ENCODE measurements around the gene HPS1.
A peak's percentile ranks its signal among the peaks of the same experiment; 100 is the strongest.

Gene HPS1

DNA sequence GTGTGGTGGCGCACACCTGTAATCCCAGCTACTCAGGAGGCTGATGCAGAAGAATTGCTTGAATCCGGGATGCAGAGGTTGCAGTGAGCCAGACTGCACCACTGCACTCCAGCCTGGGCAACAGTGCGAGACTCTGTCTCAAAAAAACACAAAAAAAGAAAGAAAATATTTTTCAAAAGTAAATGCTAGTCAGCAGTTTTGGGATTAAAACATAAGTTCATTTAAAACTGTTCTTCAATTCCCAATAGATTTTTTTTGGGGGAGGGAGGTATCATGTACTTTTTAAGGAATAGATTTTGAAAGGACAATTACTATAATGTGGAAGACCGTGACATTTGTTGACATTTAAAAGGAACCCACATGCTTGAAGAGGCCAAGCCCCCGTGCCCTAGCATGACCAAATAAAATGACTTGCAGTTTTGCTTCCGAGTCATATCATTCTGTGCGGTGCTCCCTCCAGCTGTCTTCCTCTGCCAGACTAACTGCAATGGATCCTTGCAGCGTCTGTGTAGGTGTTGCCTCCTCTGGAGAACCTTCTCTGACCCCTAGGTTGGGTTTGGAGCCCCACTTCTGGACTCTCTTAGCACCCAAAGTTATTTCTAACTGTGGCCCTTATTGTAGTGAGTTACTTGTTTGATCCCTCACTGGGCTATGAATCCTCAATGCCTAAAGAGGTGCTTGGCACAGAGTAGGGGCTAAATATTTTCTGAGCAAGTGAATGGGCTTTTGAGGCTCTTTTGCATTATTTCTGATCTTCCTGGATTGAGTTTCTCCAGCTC is 17.4 kb upstream of the HPS1 start:
- no peak for DNase-seq

DNA sequence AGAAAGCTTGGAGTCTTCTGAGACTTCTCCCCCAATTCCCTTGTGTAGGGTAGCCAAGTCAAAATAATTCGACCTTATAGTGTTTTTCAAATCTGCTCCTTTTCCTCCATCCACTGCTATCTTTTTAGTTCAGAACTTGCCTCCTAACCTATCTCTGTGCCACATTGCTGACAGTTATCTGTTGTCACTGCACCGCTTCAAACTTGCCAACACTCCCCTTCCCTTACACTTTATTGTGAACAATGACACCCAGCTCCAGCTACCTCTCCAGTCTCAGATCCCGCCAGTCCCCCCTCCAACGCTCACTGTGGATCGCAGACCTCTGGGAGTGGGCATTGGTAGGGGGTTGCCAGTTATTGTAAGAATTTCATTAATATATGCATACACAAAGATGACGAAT is 16.3 kb upstream of the HPS1 start:
- no peak for DNase-seq

DNA sequence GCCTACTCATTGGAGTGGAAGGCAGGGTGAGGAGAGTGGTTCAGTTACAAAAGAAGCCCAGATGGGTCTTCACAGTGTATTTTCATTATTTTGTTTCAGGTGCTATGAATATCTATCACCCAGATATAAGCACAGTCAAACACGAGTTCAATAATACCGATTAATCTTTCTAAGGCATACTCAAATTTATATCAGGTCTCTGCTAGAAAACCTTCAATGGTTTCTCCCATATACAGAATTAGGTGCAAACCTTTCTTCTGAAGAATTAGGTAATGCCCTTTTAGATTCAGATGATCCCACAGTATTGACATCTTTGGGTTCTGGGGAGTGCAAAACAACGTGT is 14.7 kb upstream of the HPS1 start:
- DNase-seq, result no peak

DNA sequence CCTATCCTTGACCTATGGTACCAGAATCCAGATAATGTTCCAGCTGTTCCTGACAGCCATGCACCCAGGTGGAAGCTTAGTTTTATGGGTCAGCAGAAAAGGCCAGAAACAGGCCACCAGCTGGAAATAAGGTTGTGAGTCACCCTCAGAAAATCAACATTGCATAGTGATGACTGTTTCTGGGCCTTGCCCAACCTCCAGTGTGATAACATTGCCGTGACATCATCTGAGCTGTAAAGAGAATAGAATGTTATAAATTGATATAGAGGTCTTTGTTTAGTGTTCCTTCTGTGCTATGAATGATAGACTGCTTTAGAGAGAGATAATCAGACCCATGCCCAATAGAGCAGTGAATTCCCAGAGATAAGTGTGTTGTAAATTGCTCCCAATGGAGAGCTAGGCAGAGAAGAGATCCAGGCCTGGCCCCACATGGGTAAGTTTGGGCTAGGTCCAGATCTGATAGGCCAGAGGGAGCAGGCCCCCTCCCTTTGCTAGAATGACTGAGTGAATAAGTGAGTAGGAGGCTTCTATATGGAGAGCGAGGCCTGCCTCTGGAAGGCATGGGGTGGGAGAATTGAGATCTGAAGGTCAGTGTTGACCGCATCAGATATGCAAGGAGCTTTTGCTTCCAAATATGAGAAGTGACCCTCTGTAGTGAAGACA is 14.2 kb upstream of the HPS1 start:
- DNase-seq, result no peak

DNA sequence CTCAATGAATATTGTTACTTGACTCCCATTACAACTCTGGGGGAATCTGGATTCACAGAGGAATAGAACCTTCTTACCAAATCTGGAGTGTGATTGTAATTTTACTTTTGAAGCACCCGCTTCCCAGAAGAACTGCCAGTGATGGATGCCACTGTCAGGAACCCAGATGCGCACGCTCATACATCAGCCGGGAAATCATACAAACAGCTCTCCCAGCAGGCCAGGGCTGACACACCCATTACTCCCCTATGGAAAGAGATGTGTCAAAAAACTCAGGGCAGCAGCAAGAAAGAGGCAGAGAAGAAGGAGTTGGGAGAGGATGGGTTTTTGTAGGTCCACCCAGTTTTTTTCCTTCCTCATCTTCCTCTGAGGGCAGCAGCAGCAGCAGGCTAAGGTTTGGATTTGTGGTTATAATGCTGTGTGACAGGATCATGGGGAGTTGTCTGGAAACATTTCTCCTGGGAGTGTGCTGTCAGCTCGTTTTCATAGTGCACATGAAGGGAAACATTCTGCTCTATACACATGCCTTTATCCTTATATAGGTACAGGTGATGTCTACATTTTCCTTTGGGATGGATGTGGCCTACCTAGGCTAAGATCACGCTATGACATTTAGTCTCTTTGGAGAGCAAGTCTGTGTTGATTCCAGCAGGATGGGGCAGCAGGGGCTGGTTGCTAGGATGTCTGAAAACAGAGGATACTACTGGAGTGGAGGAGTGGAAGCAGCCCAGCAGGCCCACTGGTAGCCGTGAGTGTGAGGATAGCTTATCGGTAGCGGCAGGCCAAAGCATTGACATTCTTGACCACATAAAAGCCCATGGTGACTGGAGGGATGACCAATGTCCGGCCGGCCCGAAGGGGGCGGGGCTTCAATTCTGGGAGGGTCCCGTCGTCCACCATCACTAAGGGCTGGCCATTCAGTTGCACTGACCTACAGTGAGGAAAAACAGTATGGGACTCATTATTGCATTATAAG is 12.4 kb upstream of the HPS1 start:
- no peak for DNase-seq

GRCh38 chr10:98457721-98458120 is 11.0 kb upstream of the HPS1 start:
- no peak for DNase-seq

DNA sequence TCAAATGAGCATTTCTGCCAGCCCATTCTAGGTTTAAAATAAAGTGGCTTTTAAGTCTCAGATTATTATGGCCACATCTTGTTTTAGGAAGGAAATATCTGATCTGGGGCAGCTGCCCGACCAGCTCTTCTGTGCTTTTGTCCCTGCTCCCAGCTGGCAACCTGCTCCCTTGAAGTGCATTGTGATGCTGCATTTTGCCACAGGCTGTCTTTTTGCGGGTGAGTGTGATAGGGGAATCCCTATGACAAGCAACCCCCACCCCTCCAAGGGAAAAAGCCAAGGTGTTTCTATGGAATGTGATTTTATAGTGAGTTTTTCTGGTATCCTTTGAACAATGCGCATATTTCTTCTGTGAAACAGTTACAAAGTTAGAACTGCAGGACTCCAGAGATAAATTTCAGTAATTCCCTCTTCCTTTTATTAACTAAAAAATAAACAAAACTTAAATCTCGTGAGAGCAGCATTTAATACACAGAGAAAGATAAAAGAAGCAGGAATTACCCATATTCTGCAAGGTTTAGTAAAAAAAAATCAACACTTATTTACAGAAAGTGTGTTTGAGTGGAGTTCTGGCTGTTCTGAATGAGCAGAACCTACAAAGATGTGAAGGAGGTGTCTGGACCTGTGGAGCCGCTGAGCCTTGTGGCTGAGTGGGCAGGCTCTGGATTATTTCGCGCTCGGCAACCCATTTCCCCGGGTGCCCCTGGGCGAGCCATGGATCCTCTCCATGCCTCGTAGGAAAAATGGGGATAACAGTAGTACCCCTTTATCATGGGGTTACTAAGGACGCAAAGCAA is 10.1 kb upstream of the HPS1 start:
- DNase-seq, result no peak

- DNase-seq, result no peak
Measured at GRCh38 chr10:98456043-98456570, 9.4 kb upstream of the HPS1 start.

DNA sequence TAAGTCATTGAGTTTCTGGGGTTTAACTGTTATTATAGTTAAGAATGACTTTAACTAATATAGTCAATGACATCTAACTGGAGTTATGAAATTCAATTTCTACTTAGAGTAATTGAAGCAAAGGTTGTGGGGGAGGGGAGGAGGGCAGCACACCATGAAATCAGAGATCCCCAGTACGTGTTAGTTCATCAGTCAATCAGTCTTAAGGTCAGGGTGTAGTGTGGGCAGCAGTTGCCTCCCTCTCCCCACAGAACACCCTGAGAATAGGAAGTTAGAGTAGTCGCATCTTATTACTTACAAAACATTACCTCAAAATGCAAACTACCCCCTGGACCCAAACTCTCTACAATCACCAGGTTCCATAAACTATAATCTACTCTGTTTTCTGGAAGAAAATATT is 7.0 kb upstream of the HPS1 start:
- no peak for DNase-seq

- DNase-seq, result no peak
Measured at GRCh38 chr10:98450618-98451017, 3.9 kb upstream of the HPS1 start.

- DNase-seq, result no peak
Measured at GRCh38 chr10:98449287-98449686, 2.6 kb upstream of the HPS1 start.

GRCh38 chr10:98446151-98446660 is 529 bp downstream of the HPS1 start:
- peak; percentile 14 for DNase-seq

DNA sequence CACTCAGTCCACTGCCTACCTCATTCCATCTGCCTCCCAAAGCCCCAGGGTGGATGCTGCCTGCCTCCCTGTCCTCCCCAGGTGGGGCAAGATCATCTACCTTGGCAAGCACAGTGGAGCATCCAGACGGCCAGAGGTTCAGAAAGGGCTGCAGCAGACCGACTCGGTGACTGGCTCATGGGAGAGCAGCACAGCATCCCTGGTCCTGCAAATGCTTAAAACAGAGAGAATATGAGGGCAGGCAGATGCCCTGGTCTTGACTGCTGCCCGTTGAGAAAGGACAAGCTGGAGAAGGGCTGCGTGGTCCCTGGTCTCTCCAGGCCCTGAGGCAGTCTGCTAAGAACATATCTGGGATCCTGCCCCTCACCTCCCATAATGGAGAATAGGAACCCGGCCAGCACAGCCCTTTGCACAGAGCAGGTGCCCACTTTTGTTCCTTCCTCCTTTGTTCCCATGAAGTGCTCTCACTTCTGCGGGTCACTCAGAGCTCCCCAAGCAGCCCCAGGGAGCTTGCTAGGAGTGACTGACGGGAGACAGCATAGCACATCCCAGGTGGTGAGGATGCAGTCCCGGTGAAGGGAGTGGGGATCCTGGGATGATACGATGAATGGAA is 1.4 kb downstream of the HPS1 start:
- DNase-seq, result no peak

- peak; percentile 1 for DNase-seq
Measured at GRCh38 chr10:98444314-98445006, 2.3 kb downstream of the HPS1 start.

- no peak for DNase-seq
Measured at GRCh38 chr10:98438715-98439114, 8.0 kb downstream of the HPS1 start.

DNA sequence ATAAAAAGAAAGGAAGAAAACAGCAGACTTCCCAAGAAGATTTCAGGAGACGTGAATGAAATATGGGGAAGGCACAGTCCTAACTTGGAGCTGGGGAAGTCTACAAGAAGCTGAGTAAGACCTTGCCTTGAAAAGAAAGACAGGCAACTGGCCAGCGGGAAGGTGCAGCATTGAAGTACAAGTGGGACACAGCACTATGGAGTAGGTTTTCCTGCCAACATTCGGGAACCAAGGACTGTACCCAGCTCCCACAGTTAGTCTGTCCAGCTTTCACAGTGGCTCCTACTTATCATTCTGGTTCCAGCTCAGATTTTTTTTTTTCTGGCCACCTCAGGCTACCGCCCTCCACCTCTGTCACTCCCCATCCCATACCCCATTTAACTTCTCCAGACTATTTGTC is 10.0 kb downstream of the HPS1 start:
- DNase-seq, result peak; percentile 35

GRCh38 chr10:98435178-98435577 is 11.6 kb downstream of the HPS1 start:
- no peak for DNase-seq

- DNase-seq, result no peak
Measured at GRCh38 chr10:98433881-98434732, 12.6 kb downstream of the HPS1 start.

DNA sequence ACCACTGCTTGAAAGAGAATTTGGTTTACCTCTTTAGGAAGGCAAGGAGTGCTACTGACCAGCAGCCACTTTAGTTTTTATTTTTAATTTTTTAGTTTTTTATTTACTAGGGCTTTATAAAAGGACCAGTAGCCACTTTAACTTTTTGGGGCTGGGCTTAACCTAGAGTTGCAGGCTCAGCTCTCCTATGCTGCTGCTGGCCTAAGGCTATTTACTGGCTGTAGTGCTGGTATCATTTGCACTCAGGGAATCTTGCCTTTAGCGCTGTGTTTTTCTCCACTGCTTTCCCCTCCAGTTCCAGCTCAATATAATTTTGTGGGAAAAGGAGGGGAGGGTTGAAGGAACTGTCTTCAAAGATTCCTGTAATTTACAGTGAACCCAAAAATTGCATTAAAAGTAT is 13.4 kb downstream of the HPS1 start:
- no peak for DNase-seq

GRCh38 chr10:98432330-98432729 is 14.4 kb downstream of the HPS1 start:
- no peak for DNase-seq
